GM12878 (cell line): ENCODE data around the gene IGFBP2. TPM values are rescaled to one million over a fixed set of nuclear protein-coding genes. Genes with fewer than 3 reads are reported as not detected.
A peak's percentile ranks its signal among the peaks of the same experiment; 100 is the strongest.

ENCODE experiments used
- ATAC-seq: fragments of 200-7000 bp; cut with Tn5 transposase; 3 replicates; pipeline ENCODE4 v1.9.1; 2020; ENCODE audit warnings: mild to moderate bottlenecking, moderate library complexity
- BruUV-seq: library from RNA; stranded (reverse); fragments of 400-500 nt; replicated peaks from 2 replicates; lab custom pipeline; 2021; lab: Mats Ljungman, UMichigan
- CTCF ChIA-PET: fragments of 300-600 bp; sonication (Branson Sonifier 250); formaldehyde crosslinking; extraction: SDS; loops from one replicate; lab custom pipeline; 2021; ENCODE audit warnings: inconsistent platforms; lab: Yijun Ruan, JAX
- POLR2A ChIA-PET: fragments of 350-600 bp; formaldehyde crosslinking; extraction: SDS; loops from one replicate; lab custom pipeline; 2021; ENCODE audit warnings: inconsistent platforms; lab: Charles Lee
- RAD21 ChIA-PET: fragments of 300-600 bp; sonication (Branson Sonifier 250); formaldehyde crosslinking; loops from one replicate; lab custom pipeline; 2023; ENCODE audit warnings: antibody characterized with exemption; ENCODE audit not compliant: unreplicated experiment; lab: Charles Lee
- SMC1A ChIA-PET: fragments of 300-600 bp; sonication (Branson Sonifier 250); formaldehyde crosslinking; loops from one replicate; lab custom pipeline; 2023; ENCODE audit not compliant: unreplicated experiment, uncharacterized antibody; lab: Charles Lee
- DNase-seq: peaks from one replicate; pipeline ENCODE4 v3.0.0-alpha.2; 2011; ENCODE audit warnings: low read depth, low spot score
- FAIRE-seq: peaks from 3 replicates; lab custom pipeline; 2011; peaks lifted over from hg19 to GRCh38; lab: Jason Lieb, UNC
- H2AFZ ChIP-seq: 2 replicates; pipeline ENCODE4 v1.6.0; 2011; ENCODE audit warnings: low read depth, low read length, control low read depth; ENCODE audit not compliant: control insufficient read depth
- H3K27ac ChIP-seq: 2 replicates; pipeline ENCODE4 v1.5.1; 2011; ENCODE audit warnings: control low read depth; ENCODE audit not compliant: control insufficient read depth, insufficient read depth
- H3K27me3 ChIP-seq, 2 experiments: replicated peaks in 1 of 2; 2 replicates each; pipeline versions ENCODE4 v1.6.0 to v1.6.1; 2011; ENCODE audit warnings: low read length in 1 of 2; ENCODE audit not compliant: control insufficient read depth in 2 of 2, insufficient read depth in 2 of 2
- H3K36me3 ChIP-seq, 2 experiments: 2 replicates each; pipeline ENCODE4 v1.5.1; 2011; ENCODE audit warnings: low read length in 1 of 2; ENCODE audit not compliant: control insufficient read depth in 2 of 2, insufficient read depth in 2 of 2
- H3K4me1 ChIP-seq: 2 replicates; pipeline ENCODE4 v1.6.1; 2011; ENCODE audit warnings: mild to moderate bottlenecking, low read length, moderate library complexity, mixed read lengths; ENCODE audit not compliant: control insufficient read depth, insufficient read depth
- H3K4me2 ChIP-seq: 2 replicates; pipeline ENCODE4 v1.6.0; 2011; ENCODE audit warnings: control low read depth; ENCODE audit not compliant: control insufficient read depth, insufficient read depth
- H3K4me3 ChIP-seq: fragments of 200-600 bp; sonication (generic); 2 replicates; pipeline ENCODE4 v1.5.1; 2016
- H3K79me2 ChIP-seq: 2 replicates; pipeline ENCODE4 v1.6.0; 2011; ENCODE audit warnings: low read length; ENCODE audit not compliant: control insufficient read depth, insufficient read depth
- H3K9ac ChIP-seq: 2 replicates; pipeline ENCODE4 v1.8.0; 2011; ENCODE audit warnings: low read length, control low read depth, mixed read lengths; ENCODE audit not compliant: control insufficient read depth, insufficient read depth
- H3K9me3 ChIP-seq: replicated peaks from 3 replicates; pipeline ENCODE4 v1.5.1; 2011; ENCODE audit warnings: mild to moderate bottlenecking, low read length; ENCODE audit not compliant: control insufficient read depth, insufficient read depth
- H4K20me1 ChIP-seq: 2 replicates; pipeline ENCODE4 v1.6.0; 2011; ENCODE audit not compliant: control insufficient read depth, insufficient read depth
- BRCA1 ChIP-seq: IDR thresholded peaks from 2 replicates; pipeline ENCODE4 v1.6.1; 2011; ENCODE audit warnings: low read depth, low read length, improper control_type of control experiment
- CEBPZ ChIP-seq: fragments of 150-350 bp; IDR thresholded peaks from 2 replicates; pipeline ENCODE4 v1.6.1; 2016; ENCODE audit warnings: low read depth, low read length
- IKZF1 ChIP-seq: fragments of 450-650 bp; conservative IDR thresholded peaks from 2 replicates; pipeline ENCODE4 v1.6.1; 2017; ENCODE audit warnings: antibody characterized with exemption, mild to moderate bottlenecking
- IKZF2 ChIP-seq, 2 experiments: fragments of 450-650 bp; IDR thresholded peaks; 2 replicates each; pipeline ENCODE4 v1.6.1; 2017; ENCODE audit warnings: mild to moderate bottlenecking in 2 of 2, moderate library complexity in 2 of 2
- IRF3 ChIP-seq: fragments of 450-650 bp; IDR thresholded peaks from 2 replicates; pipeline ENCODE4 v1.6.1; 2014; ENCODE audit warnings: mild to moderate bottlenecking
- KDM1A ChIP-seq: fragments of 200-600 bp; sonication (generic); IDR thresholded peaks from 2 replicates; pipeline ENCODE4 v1.6.1; 2016; ENCODE audit warnings: borderline replicate concordance
- MEF2B ChIP-seq: fragments of 450-650 bp; IDR thresholded peaks from 2 replicates; pipeline ENCODE4 v1.6.1; 2018; ENCODE audit warnings: mild to moderate bottlenecking, moderate library complexity; ENCODE audit not compliant: partially characterized antibody, poor library complexity, severe bottlenecking
- MTA2 ChIP-seq: fragments of 450-650 bp; IDR thresholded peaks from 2 replicates; pipeline ENCODE4 v1.6.1; 2016; ENCODE audit warnings: low read depth, mild to moderate bottlenecking, moderate library complexity
- MTA3 ChIP-seq: IDR thresholded peaks from 2 replicates; pipeline ENCODE4 v1.6.1; 2012; ENCODE audit warnings: low read length, inconsistent platforms, borderline replicate concordance
- MXI1 ChIP-seq: fragments of 150-350 bp; IDR thresholded peaks from 2 replicates; pipeline ENCODE4 v1.6.1; 2011; ENCODE audit warnings: low read depth, mild to moderate bottlenecking, inconsistent platforms, low read length, improper control_type of control experiment
- PAX8 ChIP-seq: fragments of 450-650 bp; IDR thresholded peaks from 2 replicates; pipeline ENCODE4 v1.6.1; 2017; ENCODE audit warnings: mild to moderate bottlenecking, moderate library complexity
- PKNOX1 ChIP-seq: fragments of 450-650 bp; IDR thresholded peaks from 2 replicates; pipeline ENCODE4 v1.6.1; 2016; ENCODE audit warnings: mild to moderate bottlenecking
- RBBP5 ChIP-seq: fragments of 200-600 bp; sonication (generic); conservative IDR thresholded peaks from 2 replicates; pipeline ENCODE4 v1.6.1; 2016
- SIN3A ChIP-seq: IDR thresholded peaks from 2 replicates; pipeline ENCODE4 v1.6.1; 2012; ENCODE audit warnings: low read depth, low read length, improper control_type of control experiment
- SMAD5 ChIP-seq: IDR thresholded peaks from 2 replicates; pipeline ENCODE4 v1.6.1; 2016; ENCODE audit warnings: antibody characterized with exemption, low read depth
- SUZ12 ChIP-seq: fragments of 200-600 bp; sonication (generic); IDR thresholded peaks from one replicate; pipeline ENCODE4 v1.6.1; 2018; ENCODE audit warnings: antibody characterized with exemption, mild to moderate bottlenecking; ENCODE audit not compliant: unreplicated experiment
- ZZZ3 ChIP-seq: IDR thresholded peaks from 2 replicates; pipeline ENCODE4 v1.6.1; 2011; ENCODE audit warnings: low read depth; ENCODE audit not compliant: control insufficient read depth, insufficient read length
- WGBS: methylation state at CpG from one replicate; pipeline ENCODE4 v1.1.6; 2016; ENCODE audit warnings: low lambda C conversion rate; ENCODE audit not compliant: insufficient replicate concordance, insufficient coverage; ENCODE audit errors: missing lambda C conversion rate; 5-methylcytosine and 5-hydroxymethylcytosine counted together
- in situ Hi-C: fragments of 300-500 bp; cut with MboI; formaldehyde crosslinking; loops from 9 replicates; pipeline ENCODE4 v1.14.3; 2018; ENCODE audit warnings: mixed read lengths
- intact Hi-C: fragments of 100-400 bp; cut with micrococcal nuclease; formaldehyde crosslinking; loops from one replicate; pipeline ENCODE4 v1.14.2; 2022; ENCODE audit not compliant: unreplicated experiment
- polyA plus RNA-seq, 11 experiments: library from polyadenylated mRNA; depleted of rRNA in 4 of 11; unstranded in 6 of 11; stranded (reverse) in 5 of 11; fragments of >200 nt; fragmentation: Nextera tagmentation in 4 of 11; fragmentation: Illumina TruSeq in 1 of 11; extraction: Ambion mirVana in 4 of 11; extraction: Trizol in 1 of 11; gene quantifications; 1 replicate in 1 of 11; 2 replicates in 10 of 11; pipeline versions ENCODE4 v1.2.1 to v1.2.3, GENCODE V29; 2011 to 2016; ENCODE audit warnings: inconsistent platforms in 2 of 11, missing spikeins in 2 of 11, low read depth in 1 of 11
- total RNA-seq, 4 experiments: library from RNA; depleted of rRNA in 3 of 4; stranded (reverse); fragments of >200 nt in 3 of 4; fragmentation: Illumina TruSeq in 1 of 4; extraction: Trizol in 1 of 4; gene quantifications; 2 replicates each; pipeline versions ENCODE4 v1.2.1 to v1.2.3, GENCODE V29; 2013 to 2021

The IGFBP2 gene
- total and polyA plus RNA-seq, 10 of the 15 experiments (the other 5 are each of a cell fraction or from before 2014, with no cell fraction given) = 0.11 to 1.5 (median 0.38) TPM; not detected in 5

- TF ChIP-seq SMAD5 = no peak
- no peak for TF ChIP-seq KDM1A
- TF ChIP-seq PAX8 = no peak
These were observed 47.8 kb upstream of the IGFBP2 start (continued) for GRCh38 chr2:216585441-216585840.

GRCh38 chr2:216588861-216589710 is 44.1 kb upstream of the IGFBP2 start:
- TF ChIP-seq MTA2 = peak; percentile 63; the same call in 1 of the 2 replicates
- TF ChIP-seq IKZF1 = peak; percentile 29; the same call in 1 of the 2 replicates
- TF ChIP-seq PKNOX1 = peak; percentile 65; the same call in 1 of the 2 replicates
- no peak for TF ChIP-seq MXI1
- no peak for TF ChIP-seq ZZZ3
- no peak for TF ChIP-seq CEBPZ
- TF ChIP-seq SUZ12 = no peak
- peak; percentile 92 for TF ChIP-seq MEF2B
- no peak for TF ChIP-seq IRF3
- no peak for TF ChIP-seq SIN3A
- peak in 1 of 2 experiments; percentile 36; a peak in 1 of 4 replicates for TF ChIP-seq IKZF2 (IDR thresholded peaks at IDR 0.05)
- TF ChIP-seq BRCA1 = no peak
- no peak for TF ChIP-seq MTA3
- no peak for TF ChIP-seq RBBP5
- FAIRE-seq (no peak), ATAC-seq (no peak), DNase-seq (no peak)
- no peaks in the 10 kb centered on the region for H3K9me3 ChIP-seq
- no peak overlapping the region for H3K4me3 ChIP-seq
- no peaks in the 10 kb centered on the region for H3K79me2 ChIP-seq
- SMC1A ChIA-PET = interaction anchor here (0.9 to 1.3 kb wide), 3 partner anchors 10 to 366 kb away, joined by 3 to 4 read pairs (median 3); no protein-coding TSS in a partner anchor
- BruUV-seq = no TSS peak
- RAD21 ChIA-PET = interaction anchor here (1.6 kb wide), 1 partner anchor 68 kb away, joined by 3 read pairs; no protein-coding TSS in a partner anchor
- no peak overlapping the region for H3K9ac ChIP-seq
- H3K36me3 ChIP-seq = no peaks in the 10 kb centered on the region
- H3K4me2 ChIP-seq = no peak overlapping the region
- intact Hi-C loops = no loop called here
- no peaks in the 10 kb centered on the region for H3K4me1 ChIP-seq
- peaks cover 5 to 6% of the 10 kb centered on the region in 2 experiments; a peak in 3 of 4 replicates for H3K27me3 ChIP-seq
- in situ Hi-C loops = no loop called here
- no peaks in the 10 kb centered on the region for H4K20me1 ChIP-seq
- H2AFZ ChIP-seq = no peak overlapping the region
- H3K27ac ChIP-seq = no peak overlapping the region
- POLR2A ChIA-PET = interaction anchor here (0.6 to 0.8 kb wide), 2 partner anchors 24 to 66 kb away, joined by 3 to 4 read pairs; no protein-coding TSS in a partner anchor
- CTCF ChIA-PET = interaction anchor here (1.0 kb wide), 2 partner anchors 22 to 78 kb away, joined by 3 read pairs; no protein-coding TSS in a partner anchor
- WGBS = 8% methylated on average over 10 of the region's 10 CpGs
